NCI-H146 treated with DMSO at 0.1 percent for 48 hours (cell line): ENCODE results near the gene AFTPH.
"Not testable (repeated sequence)": the region's sequence is repeated elsewhere in the genome, so short reads cannot be mapped to it uniquely, and the experiment has no call there.

Experiments used
- DNase-seq: peaks from one replicate; lab custom pipeline; 2025; ENCODE audit not compliant: unreplicated experiment; lab: John Stamatoyannopoulos, UW

Gene AFTPH

DNA sequence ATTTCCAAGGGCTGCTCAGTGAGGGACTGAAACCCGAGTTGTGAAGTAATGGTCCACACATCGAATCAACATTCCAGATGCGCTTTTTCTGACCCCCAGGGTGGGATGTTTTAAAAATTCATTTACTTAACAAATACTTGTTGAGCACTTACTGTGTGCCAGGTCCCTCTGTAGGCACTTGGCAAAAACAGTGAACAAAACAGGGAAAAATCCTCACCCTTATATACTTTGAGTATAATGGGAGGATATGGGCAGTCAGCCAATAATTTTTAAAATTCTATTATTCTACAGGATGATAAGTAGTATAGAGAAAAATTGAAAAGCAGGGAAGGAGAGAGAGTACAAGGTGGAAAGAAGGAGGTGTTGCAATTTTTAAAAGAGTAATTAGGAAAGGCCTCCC, 31.3 kb upstream of the AFTPH start:
- no peak for DNase-seq

- DNase-seq: peak; percentile 66
These were observed 30.3 kb upstream of the AFTPH start for GRCh38 chr2:64493788-64494187.

- no peak for DNase-seq
These were observed 25.7 kb upstream of the AFTPH start for GRCh38 chr2:64498438-64498837.

GRCh38 chr2:64500549-64500948, 23.6 kb upstream of the AFTPH start:
- DNase-seq: no peak

- no peak for DNase-seq
These were observed 22.2 kb upstream of the AFTPH start for GRCh38 chr2:64501946-64502345.

DNA sequence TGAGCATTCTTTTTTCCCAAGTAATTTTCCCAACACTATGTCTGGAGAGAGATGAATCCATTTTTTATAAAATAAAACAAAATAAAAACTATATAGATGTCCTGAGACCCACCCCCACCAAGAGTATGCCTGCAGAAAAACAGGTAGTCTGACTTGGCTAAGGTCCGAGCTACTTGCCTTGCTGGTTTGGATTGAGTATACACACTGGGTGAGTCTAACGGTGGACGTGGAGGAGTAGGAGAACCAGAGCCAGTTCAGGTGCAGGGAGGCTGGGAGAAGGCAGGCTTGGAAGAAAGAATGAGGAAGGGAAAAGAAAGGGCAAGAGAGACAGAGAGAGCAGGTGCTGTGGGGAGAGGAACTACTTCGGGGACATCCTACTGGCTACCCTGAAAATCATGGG, 21.3 kb upstream of the AFTPH start:
- no peak for DNase-seq

GRCh38 chr2:64504774-64505720, 19.1 kb upstream of the AFTPH start:
- DNase-seq: no peak

DNA sequence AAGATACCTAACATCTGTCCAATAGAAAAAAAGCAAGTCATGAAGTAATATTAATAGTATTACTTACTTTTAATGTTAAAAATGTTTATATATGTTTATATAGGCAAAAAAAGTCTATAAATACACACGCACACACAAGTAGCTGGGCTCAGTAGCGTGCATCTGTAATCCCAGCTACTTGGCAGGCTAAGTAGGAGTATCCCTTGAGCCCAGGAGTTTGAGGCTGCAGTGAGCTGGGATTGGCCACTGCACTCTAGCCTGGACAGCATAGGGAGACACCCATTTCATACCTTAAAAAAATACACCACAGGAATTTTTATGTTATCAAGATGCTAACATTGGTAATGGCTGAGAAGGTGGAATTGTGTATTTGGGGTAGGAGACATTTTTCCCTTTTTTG, 17.4 kb upstream of the AFTPH start:
- DNase-seq: no peak

DNA sequence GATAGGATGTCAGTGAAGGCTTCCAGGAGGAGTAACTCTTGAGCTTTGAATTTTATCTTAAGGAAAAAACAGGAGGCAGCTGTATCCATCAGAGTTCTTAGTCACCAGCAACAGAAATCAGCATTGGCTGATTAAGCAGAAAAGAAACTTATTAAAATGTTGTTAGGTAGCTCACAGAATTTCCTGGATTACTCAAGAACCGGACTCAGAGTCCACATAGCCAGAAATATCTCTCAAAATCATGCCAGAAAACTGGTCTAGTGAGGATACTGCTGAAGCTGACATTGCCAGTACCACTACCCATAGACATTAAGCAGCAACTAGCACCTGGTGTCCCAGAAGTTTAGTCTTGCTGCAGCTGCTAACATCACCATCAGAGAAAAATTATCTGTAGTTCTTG, 10.1 kb upstream of the AFTPH start:
- no peak for DNase-seq

- DNase-seq: no peak
These were observed 9.0 kb upstream of the AFTPH start for GRCh38 chr2:64515086-64515485.

GRCh38 chr2:64516651-64517510, 7.2 kb upstream of the AFTPH start:
- DNase-seq: no peak

- DNase-seq: no peak
These were observed 6.6 kb upstream of the AFTPH start for GRCh38 chr2:64517511-64517884.

- peak; percentile 78 for DNase-seq
These were observed 1.2 kb upstream of the AFTPH start for GRCh38 chr2:64522843-64523428.

- no peak for DNase-seq
These were observed 632 bp downstream of the AFTPH start for GRCh38 chr2:64524604-64525316.

DNA sequence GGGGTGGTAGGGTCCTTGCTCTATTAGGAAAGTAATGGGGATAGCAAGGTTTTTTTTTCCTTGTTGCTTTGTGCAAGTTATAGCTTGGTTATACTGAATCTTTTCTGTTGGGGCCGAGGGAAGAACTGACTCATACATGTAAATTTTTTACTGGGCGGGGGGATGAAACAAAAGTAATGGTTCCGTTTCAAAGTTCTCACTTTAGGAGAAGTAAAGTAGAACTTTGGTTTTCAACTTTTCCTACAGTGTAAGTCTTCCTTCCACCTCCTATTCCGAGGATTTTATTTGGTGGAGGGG, 1.1 kb downstream of the AFTPH start:
- DNase-seq: no peak

GRCh38 chr2:64526034-64526433, 1.9 kb downstream of the AFTPH start:
- DNase-seq: no peak

- DNase-seq: not testable (repeated sequence)
These were observed 6.8 kb downstream of the AFTPH start for GRCh38 chr2:64530946-64531345.

DNA sequence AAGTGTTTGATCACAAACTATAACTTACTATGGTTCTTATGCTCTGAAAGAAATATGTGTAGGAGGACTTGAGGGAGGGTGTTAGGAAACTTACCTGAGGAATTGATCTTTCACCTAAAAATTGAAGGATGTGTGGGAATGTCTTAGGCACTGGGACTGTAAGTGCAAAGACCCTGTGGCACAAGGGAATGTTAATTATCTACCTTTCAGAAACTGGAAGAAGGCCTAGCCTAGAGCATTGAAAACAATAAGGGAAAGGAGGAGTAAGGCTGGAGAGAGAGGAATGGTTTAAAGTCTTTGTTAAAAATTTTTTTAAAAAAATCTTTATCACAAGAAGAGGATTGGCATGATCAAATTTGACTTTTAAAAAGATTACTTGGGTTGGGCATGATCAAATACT, 7.9 kb downstream of the AFTPH start:
- no peak for DNase-seq

DNA sequence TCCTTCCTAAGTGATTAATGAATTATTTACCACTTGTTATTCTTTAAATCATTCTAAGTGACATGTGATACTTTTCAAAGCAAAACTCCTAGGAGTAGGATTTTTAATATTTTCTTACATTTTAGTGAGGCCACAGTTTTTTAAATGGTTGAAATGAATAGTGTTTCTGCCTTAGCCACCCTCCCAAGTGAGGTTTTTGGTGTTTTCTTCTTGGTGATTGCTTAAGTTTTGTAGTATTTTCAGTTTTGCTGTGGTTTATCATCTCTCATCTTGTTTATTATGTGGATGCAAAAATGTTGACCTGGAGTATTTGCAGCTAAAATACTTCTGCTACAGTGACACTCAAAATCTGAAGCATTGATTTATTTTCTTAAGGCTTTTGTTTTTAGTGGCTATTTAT, 9.8 kb downstream of the AFTPH start:
- DNase-seq: no peak

DNA sequence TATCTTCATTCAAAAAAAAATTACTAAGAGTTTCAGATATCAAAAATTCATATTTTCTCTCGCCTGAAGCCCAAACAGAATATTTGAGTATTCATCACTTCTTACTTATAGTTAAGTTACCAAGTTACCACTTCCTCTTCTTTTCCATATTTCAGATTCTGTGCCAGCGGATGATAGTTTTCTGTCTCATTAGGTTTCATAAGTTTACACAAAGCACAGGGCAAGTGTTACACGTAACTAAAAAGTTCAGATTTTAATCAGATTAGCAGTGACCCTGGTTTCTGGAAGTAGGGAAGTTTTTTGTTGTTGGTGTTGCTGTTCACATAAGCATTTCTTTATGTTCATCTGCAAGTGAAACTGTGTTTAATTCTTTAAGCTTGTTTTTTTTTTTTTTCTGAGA, 10.2 kb downstream of the AFTPH start:
- DNase-seq: no peak

- DNase-seq: no peak
These were observed 10.9 kb downstream of the AFTPH start for GRCh38 chr2:64535024-64535423.
